ENCODE results near the gene NSD1.

Gene NSD1

DNA sequence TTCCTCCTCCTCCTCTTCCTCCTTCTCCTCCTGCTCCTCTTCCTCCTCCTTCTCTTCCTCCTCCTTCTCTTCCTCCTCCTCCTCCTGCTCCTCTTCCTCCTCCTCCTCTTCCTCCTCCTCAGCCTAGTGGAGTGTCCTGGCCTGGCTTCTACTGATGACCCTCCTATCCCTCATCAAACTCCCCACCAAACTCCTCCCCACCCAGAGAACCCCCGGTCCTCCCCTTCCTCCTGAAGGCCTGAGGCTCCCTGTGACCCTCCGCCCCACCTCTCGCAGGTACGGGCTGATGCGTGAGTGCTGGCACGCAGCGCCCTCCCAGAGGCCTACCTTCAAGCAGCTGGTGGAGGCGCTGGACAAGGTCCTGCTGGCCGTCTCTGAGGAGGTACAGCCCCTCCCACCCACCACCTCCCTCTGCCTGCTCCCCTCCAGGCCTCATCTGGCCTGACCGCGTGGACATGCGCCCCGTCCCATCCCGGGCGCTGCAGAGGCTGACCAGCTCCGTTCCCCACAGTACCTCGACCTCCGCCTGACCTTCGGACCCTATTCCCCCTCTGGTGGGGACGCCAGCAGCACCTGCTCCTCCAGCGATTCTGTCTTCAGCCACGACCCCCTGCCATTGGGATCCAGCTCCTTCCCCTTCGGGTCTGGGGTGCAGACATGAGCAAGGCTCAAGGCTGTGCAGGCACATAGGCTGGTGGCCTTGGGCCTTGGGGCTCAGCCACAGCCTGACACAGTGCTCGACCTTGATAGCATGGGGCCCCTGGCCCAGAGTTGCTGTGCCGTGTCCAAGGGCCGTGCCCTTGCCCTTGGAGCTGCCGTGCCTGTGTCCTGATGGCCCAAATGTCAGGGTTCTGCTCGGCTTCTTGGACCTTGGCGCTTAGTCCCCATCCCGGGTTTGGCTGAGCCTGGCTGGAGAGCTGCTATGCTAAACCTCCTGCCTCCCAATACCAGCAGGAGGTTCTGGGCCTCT lies 36.3 kb upstream of the NSD1 start:
- no peak for DNase-seq

DNA sequence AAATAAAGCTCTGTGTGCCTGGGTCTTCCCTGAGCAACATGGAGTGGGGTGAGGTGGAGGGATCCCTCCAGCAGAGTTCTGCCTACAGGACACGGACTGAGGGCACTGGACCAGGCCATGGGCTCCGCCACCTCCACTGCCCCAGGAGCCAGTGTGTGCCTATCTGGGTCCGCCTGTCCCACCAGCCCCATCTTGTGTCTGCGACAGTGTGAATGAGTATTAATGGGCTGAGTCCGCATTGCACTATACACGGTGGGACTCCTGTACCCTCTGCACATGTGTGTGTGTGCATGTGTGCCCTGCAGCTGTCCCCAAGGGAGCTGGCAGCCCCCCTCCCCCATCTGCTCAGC lies 35.5 kb upstream of the NSD1 start:
- no peak for DNase-seq

DNA sequence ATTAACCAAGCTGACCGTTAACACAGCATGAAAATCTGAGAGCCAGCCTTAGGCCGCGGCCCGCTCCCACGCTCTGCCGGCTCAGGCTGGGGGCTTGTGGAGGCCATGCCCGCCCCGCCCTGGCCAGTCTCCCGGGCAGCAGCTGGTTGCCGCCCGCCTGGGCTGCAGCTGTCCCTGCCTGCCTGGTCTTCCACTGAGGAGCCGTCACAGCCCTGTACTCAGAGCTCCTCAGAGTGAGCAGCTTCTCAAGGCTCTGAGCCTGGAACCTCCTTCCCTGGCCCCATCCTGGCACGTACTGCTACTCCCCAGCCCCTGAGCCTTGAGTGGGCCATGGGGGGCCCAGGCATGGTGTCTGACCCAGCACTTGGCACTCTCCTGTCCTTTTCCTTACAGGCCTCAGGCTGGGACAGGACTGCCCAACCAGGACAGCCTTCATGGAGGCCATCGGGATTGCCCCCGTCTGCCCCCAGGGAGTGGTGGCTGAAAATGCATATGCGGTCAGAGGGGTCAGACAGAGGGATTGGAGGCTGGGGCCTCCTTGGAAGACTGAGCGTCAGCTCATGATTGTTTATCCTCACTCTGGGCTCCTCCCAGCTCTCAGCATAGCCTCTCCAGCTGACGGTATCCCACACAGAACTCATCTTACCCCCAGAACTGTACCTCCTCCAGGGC lies 35.0 kb upstream of the NSD1 start:
- no peak for DNase-seq

DNA sequence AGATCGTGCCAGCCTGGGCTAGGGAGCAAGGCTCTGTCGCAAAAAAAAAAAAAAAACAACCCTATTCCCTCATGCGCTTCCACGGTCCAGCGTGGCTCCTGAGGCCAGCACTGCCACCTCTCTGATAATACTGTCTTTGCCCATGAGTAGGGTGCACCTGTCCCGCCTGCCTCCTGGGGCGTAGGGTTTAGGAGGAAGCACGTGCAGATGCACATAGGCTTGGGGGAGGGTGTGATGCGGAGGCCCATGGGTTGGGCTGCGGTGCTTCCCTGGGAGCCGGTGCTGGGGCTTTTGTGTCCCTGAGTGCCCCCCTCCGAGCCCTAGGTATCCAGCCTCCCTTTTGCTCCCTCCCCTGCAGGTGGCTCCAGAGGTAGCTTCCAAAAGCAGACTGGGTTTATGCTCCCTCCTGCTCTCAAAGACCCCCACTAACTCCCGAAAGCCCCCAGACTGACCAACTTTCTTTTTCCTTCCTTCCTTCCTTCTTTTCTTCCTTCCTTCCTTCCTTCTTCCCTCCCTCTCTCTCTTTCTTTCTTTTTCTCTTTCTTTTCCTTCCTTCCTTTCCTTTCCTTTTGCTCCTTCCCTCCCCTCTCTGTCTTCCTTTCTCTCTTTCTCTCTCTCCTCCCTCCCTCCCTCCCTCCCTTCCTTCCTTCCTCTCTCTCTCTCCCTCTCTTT lies 34.0 kb upstream of the NSD1 start:
- DNase-seq: no peak

DNA sequence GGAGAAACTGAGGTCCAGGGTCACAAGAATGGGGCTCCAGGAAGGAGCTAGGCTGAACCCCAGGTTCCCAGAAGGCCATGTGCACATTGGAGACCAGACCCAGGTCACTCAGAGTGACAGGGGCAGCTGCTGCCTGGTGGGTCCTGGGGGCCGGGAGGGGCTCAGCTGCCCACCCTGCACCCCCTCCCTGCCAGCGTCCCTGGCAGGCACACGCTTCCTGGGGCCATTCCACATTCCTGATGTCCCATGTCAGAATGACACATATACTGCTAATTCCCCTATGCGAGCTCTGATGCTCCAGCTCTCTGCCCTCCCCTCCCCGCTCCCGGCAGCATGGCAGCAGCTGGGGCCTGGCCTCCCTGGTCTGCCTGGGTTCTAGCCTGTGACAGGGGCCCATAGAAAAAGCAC lies 32.9 kb upstream of the NSD1 start:
- no peak for DNase-seq

DNA sequence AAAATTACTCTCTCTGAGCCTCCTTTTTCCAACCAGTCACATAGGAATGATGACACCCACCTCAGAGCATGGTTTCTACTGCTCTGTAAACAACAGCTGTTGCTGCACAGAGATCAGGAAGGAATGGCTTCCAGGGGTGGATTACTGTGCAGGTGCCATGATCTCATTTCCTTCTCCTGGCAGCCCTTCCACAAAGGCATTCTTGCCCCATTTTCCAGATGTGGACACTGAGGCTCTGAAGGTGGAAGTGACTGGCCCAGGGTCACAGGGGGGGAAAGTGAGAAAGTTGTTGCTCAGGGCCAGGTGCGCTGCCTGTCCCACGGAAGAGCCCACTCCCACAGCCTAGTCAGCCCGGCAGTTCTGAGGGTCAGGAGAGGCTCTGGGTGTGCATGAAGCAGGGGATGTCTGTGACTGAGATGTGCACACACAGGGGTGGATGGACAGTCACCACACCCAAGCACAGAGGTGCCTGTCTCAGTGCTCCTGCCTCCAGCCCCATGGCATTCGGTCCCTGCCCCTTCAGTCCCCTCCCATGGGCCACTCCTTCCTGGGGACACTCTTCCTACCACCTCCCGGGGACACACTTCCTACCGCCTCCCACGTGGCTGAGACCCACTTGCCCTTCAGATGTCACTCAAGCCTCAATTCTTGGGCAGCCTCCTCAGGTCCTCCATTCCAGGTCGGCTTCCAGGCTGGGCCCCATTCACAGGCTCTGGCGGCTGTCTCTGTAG lies 29.9 kb upstream of the NSD1 start:
- DNase-seq: no peak

DNA sequence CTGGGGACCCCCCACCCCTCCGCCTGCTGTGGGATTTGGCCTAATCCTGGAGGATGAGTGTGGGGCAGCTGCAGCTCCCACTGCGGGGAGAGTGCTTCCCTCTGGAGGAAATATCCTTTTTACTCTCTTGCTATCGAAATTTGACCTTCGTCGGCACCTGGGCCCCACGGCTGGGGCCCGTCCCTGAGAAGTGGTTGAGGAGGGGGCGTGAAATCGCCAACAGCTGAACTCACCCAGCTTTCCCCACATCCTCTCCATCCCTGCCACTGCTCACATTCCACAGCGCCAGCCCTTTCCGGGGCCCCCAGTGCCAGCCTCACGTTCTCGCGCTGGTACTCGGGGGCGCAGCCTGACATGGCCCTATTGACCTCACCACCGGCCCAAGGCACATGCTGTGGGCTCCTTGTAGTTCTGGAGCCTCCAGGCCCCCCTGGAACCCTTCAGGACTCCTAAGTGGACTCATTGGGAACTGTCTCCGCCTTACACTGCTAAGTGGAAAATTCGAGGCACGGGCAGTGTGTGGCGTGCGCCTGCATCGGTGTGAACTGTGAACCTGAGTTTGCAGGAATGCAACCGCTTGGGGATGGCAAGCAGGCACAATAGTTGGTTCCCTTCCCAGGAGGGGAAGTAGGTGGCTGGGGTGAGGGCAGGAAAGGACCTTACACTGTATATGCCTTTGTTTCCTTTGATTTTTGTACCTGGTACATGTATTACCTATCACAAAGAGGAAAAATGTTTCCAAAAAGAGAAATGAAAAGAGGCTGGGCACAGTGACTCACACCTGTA lies 27.7 kb upstream of the NSD1 start:
- DNase-seq: no peak

DNA sequence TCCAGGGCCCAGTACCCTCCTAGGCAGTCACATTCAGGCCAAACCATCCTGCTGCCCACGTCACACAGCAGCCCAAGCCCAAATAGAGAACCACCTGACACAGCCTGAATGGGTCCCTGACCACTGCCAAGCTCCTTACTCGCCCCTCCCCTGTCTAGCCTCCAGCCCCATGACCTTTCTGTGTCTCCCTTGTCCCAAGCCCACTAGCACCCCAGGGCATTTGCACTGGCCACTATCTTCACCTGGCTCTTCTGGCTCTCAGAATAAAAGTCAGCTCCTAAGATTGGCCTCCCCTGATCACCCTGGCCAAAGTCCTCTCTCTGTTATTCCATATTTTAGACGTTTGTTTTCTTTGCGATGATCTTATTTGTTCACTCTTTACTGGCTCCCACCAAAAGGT lies 26.4 kb upstream of the NSD1 start:
- no peak for DNase-seq

DNA sequence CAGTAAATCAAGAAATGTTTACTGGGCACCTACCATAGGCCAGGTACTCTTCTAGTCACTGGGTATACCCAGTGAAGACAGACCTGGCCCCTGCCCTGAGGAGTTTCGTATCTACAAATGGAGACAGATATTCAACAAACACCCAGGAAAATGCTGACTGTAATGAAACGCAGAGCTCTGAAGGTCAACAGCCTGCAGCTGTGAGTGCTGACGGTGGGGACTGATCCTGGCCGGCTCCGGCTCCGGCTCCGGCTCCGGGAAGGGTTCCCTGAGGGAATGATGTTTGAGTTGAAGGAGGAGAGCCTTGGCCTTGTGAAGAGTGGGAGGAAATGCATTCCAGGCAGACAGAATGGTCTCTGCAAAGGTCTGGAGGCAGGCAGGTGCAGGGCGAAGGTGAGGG lies 23.8 kb upstream of the NSD1 start:
- no peak for DNase-seq

DNA sequence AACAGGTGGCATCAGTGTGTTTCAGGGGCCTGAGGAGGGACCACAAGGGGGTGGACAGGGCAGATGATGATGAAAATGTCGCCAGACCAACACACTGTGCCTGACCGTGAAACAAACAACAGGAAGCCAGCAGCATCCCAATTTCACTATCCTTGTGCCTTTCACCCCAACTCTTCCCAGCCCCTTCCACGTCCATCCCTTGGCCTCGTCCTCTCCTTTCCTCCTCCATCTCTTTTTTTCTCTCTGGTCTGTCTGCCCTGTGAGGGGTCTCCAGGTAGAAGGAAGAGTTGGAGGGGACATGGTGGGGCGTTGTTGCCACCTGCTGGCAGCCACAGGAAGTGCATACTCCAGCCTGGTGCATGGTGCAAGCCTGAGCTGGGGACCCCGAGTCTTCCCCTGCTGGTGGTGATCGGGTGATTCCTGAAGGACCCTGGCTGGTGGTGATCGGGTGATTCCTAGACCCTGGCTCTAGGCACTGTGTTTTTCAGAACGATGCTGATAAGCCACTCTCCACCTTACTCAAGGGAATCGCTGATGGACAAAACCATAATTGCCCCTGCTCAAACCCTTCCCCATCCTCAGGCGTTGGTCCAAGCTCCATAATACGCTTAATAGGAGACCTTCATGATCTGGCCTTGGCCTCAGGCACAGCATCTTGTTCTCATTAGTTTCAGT lies 21.7 kb upstream of the NSD1 start:
- DNase-seq: peak; percentile 47

DNA sequence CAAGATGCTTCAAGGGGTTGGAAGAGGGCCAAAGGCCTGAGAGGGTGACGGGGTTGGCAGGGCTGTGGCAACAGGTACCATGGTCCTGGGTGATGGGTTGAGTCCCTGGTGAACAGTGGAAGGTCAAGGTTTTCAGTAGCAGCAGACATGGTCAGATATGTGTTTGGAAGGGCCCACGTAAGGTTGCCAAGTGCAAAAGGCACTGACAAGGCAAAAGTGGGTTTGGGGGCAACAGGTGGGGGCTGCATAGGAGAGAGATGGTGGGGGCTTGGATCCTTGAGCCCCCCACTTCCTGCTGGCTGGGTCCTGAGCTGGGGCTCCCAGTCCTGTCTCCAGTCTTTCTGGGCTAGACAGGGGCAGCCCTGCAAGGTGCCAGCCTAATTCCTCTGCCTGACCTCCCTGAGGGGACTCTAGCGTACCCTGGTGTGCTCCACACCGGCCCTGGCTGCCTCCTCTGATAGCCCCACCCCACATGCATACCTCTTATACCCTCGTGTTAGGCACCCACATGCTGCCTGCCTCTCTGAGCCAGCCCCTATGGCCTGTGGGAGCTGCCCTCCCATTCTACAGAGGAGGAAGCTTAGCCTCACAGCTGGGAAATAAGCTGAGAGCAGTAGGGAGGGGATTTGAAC lies 20.9 kb upstream of the NSD1 start:
- DNase-seq: no peak

DNA sequence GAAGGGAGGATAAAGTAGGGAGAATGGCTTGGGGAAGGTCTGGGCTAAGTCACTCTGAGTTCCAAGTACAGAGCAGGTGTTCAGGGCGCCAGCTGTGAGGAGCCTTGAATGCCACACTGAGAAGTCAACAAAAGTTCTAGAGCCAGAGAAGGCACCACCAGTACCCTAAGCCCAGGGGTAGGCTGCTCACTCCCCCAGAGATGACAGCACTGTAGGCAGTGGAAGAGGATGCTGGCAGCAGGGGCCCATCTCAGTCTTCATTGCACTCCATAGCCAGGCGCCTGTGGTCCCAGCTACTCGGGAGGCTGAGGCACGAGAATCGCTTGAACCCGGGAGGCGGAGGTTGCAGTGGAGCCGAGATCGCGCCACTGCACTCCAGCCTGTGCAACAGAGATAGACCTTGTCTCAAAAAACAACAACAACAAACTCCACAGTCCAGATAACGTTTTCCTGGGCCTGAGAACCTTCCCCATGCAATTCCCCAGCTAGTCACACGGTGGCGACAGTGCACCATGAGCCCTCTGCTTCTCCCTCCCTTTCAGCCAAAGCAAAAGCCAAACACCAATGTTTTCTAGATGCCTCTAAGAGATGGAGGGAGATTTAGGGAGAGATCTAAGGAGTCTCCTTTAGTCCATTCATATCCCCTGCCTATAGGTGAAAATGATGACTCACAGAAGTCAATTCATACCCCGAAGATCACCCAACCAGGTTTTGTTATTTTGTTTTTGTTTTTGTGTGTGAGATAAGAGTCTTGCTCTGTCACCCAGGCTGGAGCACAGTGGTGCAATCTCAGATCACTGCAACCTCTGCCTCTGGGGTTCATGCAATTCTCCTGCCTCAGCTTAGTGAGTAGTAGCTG lies 19.8 kb upstream of the NSD1 start:
- DNase-seq: peak; percentile 74

DNA sequence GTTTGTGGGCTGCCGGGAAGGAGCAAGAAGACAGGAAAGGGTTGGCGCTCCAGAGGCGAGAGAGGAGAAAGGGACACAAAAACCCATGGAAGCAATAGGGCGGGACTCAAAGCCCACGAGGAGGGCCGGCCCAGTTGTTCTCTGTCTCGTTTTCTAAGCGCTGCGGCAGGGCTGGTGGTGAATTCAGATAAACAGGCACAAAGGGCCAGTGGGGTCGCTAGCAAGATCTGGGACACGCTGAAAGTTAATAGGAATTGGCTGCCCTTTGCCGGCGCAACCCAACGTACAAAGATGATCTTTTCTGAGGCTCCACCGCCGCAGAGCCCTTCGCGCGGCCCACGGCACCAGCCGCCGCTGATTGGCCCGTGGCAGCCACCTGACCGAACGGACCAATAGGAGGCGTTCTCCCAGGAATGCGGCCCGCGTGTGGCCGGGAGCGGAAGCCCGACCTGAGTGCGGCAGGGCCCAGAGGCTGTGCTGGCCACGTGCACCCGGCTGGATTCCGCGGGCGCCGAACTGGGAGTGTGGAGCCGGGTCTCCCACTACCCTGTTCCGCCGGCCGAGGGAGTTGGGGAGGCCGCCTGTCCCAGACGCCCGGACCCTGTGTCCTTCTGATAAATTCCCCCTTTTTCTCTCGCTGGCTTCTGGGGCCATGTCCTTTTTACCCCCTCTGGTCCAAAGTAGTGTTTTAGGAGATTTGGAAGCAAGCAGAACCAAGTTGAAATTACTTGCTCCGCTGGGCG lies 16.8 kb upstream of the NSD1 start:
- DNase-seq: no peak

DNA sequence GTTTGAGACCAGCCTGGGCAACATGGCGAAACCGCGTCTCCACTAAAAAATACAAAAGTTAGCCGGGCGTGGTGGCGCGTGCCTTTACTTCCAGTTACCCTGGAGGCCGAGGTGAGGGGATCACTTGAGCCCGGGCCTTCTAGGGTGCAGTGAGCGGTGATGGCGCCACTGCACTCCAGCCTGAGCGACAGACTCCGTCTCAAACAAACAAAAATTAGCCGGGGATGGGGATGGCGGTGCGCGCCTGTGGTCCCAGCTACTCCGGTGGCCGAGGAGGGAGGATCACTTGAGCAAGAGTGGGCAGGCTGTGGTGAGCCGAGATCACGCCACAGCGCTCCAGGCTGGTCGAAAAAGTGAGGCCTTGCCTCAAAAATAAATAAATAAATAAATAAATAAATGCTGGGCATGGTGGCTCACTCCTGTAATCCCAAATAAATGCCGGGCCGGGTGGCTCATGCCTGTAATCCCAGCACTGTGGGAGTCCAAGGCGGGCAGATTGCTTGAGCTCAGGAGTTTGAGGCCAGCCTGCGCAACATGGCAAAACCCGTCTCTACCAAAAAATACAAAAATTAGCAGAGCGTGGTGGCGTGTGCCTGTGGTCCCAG lies 16.0 kb upstream of the NSD1 start:
- DNase-seq: no peak

DNA sequence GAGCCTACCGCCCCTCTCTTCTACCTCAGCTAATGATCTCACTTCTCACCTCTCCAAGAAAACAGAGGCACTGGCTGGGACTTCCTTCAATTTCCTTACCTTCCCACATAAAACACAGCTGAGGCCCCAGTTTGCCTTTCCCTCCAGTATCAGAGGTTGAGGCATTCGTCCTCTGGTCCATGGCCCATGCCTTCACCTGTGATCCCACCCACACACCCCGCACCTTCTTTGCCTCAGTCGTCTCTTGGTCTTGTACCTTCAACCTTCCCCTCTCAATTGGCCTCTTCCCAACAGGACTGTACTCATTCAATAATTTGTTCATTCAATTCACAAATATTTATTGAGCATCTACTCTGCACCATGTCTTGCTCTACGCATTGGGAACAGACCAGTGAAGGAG lies 11.0 kb upstream of the NSD1 start:
- no peak for DNase-seq

DNA sequence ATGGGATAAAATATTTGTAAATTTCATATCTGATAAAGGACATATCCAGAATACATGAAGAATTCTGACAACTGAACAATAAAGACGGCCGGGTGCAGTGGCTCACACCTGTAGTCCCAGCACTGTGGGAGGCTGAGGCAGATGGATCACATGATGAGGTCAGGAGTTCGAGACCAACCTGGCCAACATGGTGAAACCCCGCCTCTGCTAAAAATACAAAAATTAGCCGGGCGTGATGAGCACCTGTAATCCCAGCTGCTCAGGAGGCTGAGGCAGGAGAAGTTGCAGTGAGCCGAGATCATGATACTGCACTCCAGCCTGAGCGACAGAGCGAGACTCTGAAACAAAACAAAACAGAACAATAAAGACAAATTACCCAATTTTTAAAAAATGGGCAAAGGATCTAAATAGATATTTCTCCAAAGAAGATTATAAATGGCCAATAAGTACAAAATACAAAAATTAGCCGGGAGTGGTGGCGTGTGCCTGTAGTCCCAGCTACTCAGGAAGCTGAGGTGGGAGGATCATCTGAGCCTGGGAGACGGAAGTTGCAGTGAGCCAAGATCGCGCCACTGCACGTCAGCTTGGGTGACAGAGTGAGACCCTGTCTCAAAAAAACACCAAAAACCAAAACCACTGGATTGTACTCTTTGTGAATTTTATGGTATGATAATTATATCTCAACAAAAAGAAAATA lies 9.6 kb upstream of the NSD1 start:
- DNase-seq: no peak

DNA sequence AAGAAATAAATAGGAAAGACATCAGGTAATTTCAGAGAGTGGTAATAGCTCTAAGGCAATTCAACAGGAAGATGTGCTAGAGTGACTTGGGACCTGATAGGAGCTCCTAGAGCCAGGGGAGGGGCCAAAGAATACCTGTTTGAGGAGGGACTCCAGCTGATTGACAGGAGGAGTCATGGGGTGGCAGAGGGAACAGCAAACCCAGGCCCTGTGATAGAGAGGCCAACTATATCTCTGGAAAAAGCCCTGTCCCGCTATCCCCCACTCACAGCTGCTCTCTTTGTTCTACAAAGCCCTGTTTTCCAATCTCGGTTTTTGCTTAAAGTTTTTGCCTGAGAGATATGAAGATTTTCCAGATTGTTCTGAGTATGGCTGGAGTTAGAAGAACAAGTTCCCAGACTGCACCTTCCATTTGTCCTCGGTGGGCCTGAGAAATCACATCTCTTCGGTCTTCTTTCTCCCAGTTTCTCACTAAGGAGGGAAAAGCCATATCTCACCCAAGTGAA lies 9.0 kb upstream of the NSD1 start:
- DNase-seq: no peak

DNA sequence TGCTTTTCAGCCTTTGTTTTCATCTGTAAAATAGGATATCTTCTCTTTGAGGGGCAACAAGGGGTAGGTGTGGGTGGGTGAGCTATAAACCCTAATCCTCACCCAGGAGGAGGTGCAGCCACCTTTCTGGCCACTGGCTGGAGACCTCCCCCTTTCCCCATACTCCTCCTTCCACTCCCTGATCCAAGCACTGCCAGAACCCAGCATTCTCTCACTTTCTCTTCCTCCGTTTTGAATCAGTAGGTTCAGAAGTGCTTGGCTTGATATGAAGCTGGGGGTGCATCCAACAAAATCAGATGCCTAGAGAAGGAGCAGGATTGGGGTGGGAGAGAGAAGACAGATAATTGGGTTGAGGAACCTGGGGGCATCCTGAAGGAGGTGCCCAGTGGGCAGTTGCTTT lies 6.8 kb upstream of the NSD1 start:
- no peak for DNase-seq

All from NCI-H748 treated with DMSO at 0.1 percent for 48 hours (cell line).